Naive B cell (primary cell): ENCODE data around the gene KSR1. TPM values are rescaled to one million over a fixed set of nuclear protein-coding genes. Genes with fewer than 3 reads are reported as not detected.
"Not testable (repeated sequence)": the region's sequence is repeated elsewhere in the genome, so short reads cannot be mapped to it uniquely, and the experiment has no call there.

Source experiments
- ATAC-seq, 2 donors: fragments of 150-1000 bp; cut with Tn5 transposase; 2 replicates each; pipeline ENCODE4 v1.10.0; 2021; ENCODE audit warnings: low read depth in 2 of 2, mild to moderate bottlenecking in 2 of 2, moderate library complexity in 2 of 2
- DNase-seq: peaks from one replicate; pipeline ENCODE4 v3.0.0; 2022
- H3K27ac Mint-ChIP-seq, 6 donors: one replicate each; pipeline ENCODE4 v1.8.0; 2020 to 2022; ENCODE audit warnings: mild to moderate bottlenecking in 6 of 6, mixed read lengths in 6 of 6, moderate library complexity in 5 of 6, inconsistent platforms in 2 of 6
- H3K27me3 Mint-ChIP-seq, 3 donors: one replicate each; pipeline ENCODE4 v1.8.0; 2021 to 2022; ENCODE audit warnings: mixed read lengths in 3 of 3, mild to moderate bottlenecking in 1 of 3
- H3K36me3 Mint-ChIP-seq, 2 donors: one replicate each; pipeline ENCODE4 v1.8.0; 2020 to 2022; ENCODE audit warnings: mixed read lengths in 2 of 2, inconsistent platforms in 1 of 2, mild to moderate bottlenecking in 1 of 2
- H3K4me1 Mint-ChIP-seq, 3 donors: one replicate each; pipeline ENCODE4 v1.8.0; 2020 to 2022; ENCODE audit warnings: mixed read lengths in 3 of 3, inconsistent platforms in 1 of 3, mild to moderate bottlenecking in 1 of 3, moderate library complexity in 1 of 3
- H3K4me3 Mint-ChIP-seq, 8 donors: one replicate each; pipeline ENCODE4 v1.8.0; 2020 to 2022; ENCODE audit warnings: mild to moderate bottlenecking in 8 of 8, mixed read lengths in 8 of 8, moderate library complexity in 8 of 8, inconsistent platforms in 2 of 8
- H3K9me3 Mint-ChIP-seq, 7 donors: one replicate each; pipeline ENCODE4 v1.8.0; 2020 to 2022; ENCODE audit warnings: mixed read lengths in 7 of 7, mild to moderate bottlenecking in 5 of 7, inconsistent platforms in 2 of 7, moderate library complexity in 1 of 7
- polyA plus RNA-seq, 6 donors: library from polyadenylated mRNA; unstranded; fragments of 300-500 nt; fragmentation: Illumina TruSeq; gene quantifications; one replicate each; pipeline ENCODE4 v1.2.3, GENCODE V29; 2021; ENCODE audit warnings: low read depth in 6 of 6

KSR1 gene
- polyA plus RNA-seq, 6 donors from 2014 or later = 0.38 to 4.4 (median 2.3) TPM

- no peak for DNase-seq
- Mint-ChIP-seq H3K27ac (peak overlapping the region in 1 of 6 donors; percentile 47), H3K36me3 (no peaks in the 10 kb centered on the region), H3K4me1 (peaks cover 0 to 6% (median 2%) of the 10 kb centered on the region in 3 donors), H3K27me3 (no peaks in the 10 kb centered on the region), H3K4me3 (no peak overlapping the region), H3K9me3 (no peaks in the 10 kb centered on the region)
- ATAC-seq = no peak
Measured at GRCh38 chr17:27420211-27420950, 35.9 kb upstream of the KSR1 start.

GRCh38 chr17:27421111-27421510 is 35.1 kb upstream of the KSR1 start:
- Mint-ChIP-seq H3K36me3 (no peaks in the 10 kb centered on the region), H3K4me3 (peak overlapping the region in 1 of 8 donors; percentile 76), H3K27me3 (no peaks in the 10 kb centered on the region), H3K27ac (no peak overlapping the region), H3K4me1 (peaks cover 0 to 1% (median under 1%) of the 10 kb centered on the region in 3 donors), H3K9me3 (no peaks in the 10 kb centered on the region)
- no peak for ATAC-seq
- no peak for DNase-seq

- H3K4me1 Mint-ChIP-seq, H3K27me3 Mint-ChIP-seq, H3K27ac Mint-ChIP-seq, H3K9me3 Mint-ChIP-seq, ATAC-seq, DNase-seq, H3K36me3 Mint-ChIP-seq: not testable (repeated sequence)
- H3K4me3 Mint-ChIP-seq = peak overlapping the region in 1 of 8 donors; percentile 76
Measured at GRCh38 chr17:27421626-27422025, 34.6 kb upstream of the KSR1 start.

GRCh38 chr17:27422601-27423000 is 33.6 kb upstream of the KSR1 start:
- no peak overlapping the region for H3K27ac Mint-ChIP-seq
- peaks cover 0 to 2% (median 0%) of the 10 kb centered on the region in 7 donors for H3K9me3 Mint-ChIP-seq

GRCh38 chr17:27423651-27424050 is 32.6 kb upstream of the KSR1 start:
- DNase-seq = no peak
- no peaks in the 10 kb centered on the region for H3K36me3 Mint-ChIP-seq
- ATAC-seq = no peak
- H3K4me3 Mint-ChIP-seq = no peak overlapping the region
- peak overlapping the region in 1 of 6 donors; percentile 6 for H3K27ac Mint-ChIP-seq
- H3K9me3 Mint-ChIP-seq = peaks cover 0 to 4% (median 1%) of the 10 kb centered on the region in 7 donors
- H3K27me3 Mint-ChIP-seq = no peaks in the 10 kb centered on the region
- H3K4me1 Mint-ChIP-seq = no peaks in the 10 kb centered on the region

More at GRCh38 chr17:27422601-27423000, 33.6 kb upstream of the KSR1 start:
- Mint-ChIP-seq H3K4me1 (no peaks in the 10 kb centered on the region), H3K4me3 (no peak overlapping the region), H3K27me3 (no peaks in the 10 kb centered on the region), H3K36me3 (no peaks in the 10 kb centered on the region)
- no peak for DNase-seq
- ATAC-seq = no peak

- Mint-ChIP-seq H3K27me3 (no peaks in the 10 kb centered on the region), H3K4me1 (no peaks in the 10 kb centered on the region), H3K27ac (peak overlapping the region in 1 of 6 donors; percentile 65), H3K9me3 (peaks cover 0 to 6% (median 1%) of the 10 kb centered on the region in 7 donors), H3K4me3 (no peak overlapping the region), H3K36me3 (no peaks in the 10 kb centered on the region)
- DNase-seq (no peak), ATAC-seq (no peak)
Measured at GRCh38 chr17:27424516-27424915, 31.7 kb upstream of the KSR1 start.

- no peak for DNase-seq
- H3K4me1 Mint-ChIP-seq = no peaks in the 10 kb centered on the region
- H3K36me3 Mint-ChIP-seq = no peaks in the 10 kb centered on the region
- H3K27ac Mint-ChIP-seq = peak overlapping the region in 1 of 6 donors; percentile 65
- no peak for ATAC-seq
- peaks cover 0 to 6% (median 1%) of the 10 kb centered on the region in 7 donors for H3K9me3 Mint-ChIP-seq
- no peak overlapping the region for H3K4me3 Mint-ChIP-seq
- H3K27me3 Mint-ChIP-seq = no peaks in the 10 kb centered on the region
Measured at GRCh38 chr17:27424941-27425340, 31.3 kb upstream of the KSR1 start.

- H3K4me3 Mint-ChIP-seq, ATAC-seq, H3K4me1 Mint-ChIP-seq, H3K27me3 Mint-ChIP-seq, DNase-seq, H3K9me3 Mint-ChIP-seq, H3K36me3 Mint-ChIP-seq: not testable (repeated sequence)
- H3K27ac Mint-ChIP-seq = peak overlapping the region in 1 of 6 donors; percentile 14
Measured at GRCh38 chr17:27425571-27425970, 30.7 kb upstream of the KSR1 start.

GRCh38 chr17:27425991-27426390 is 30.3 kb upstream of the KSR1 start:
- Mint-ChIP-seq H3K9me3 (peaks cover 0 to 6% (median 1%) of the 10 kb centered on the region in 7 donors), H3K4me1 (no peaks in the 10 kb centered on the region), H3K27me3 (no peaks in the 10 kb centered on the region), H3K27ac (no peak overlapping the region), H3K36me3 (no peaks in the 10 kb centered on the region), H3K4me3 (no peak overlapping the region)
- DNase-seq = no peak
- ATAC-seq = no peak

GRCh38 chr17:27426471-27426870 is 29.8 kb upstream of the KSR1 start:
- H3K36me3 Mint-ChIP-seq, H3K27ac Mint-ChIP-seq, DNase-seq, H3K4me3 Mint-ChIP-seq, H3K9me3 Mint-ChIP-seq, H3K4me1 Mint-ChIP-seq, ATAC-seq, H3K27me3 Mint-ChIP-seq: not testable (repeated sequence)

GRCh38 chr17:27427166-27427862 is 28.9 kb upstream of the KSR1 start:
- H3K27ac Mint-ChIP-seq, H3K4me3 Mint-ChIP-seq, ATAC-seq: not testable (repeated sequence)

GRCh38 chr17:27428781-27429505 is 27.3 kb upstream of the KSR1 start:
- H3K27ac Mint-ChIP-seq = no peak overlapping the region
- no peaks in the 10 kb centered on the region for H3K4me1 Mint-ChIP-seq
- H3K4me3 Mint-ChIP-seq = no peak overlapping the region
- ATAC-seq (no peak), DNase-seq (no peak)
- H3K36me3 Mint-ChIP-seq = no peaks in the 10 kb centered on the region
- no peaks in the 10 kb centered on the region for H3K27me3 Mint-ChIP-seq
- H3K9me3 Mint-ChIP-seq = peaks cover 0 to 6% (median 1%) of the 10 kb centered on the region in 7 donors

More at GRCh38 chr17:27427166-27427862, 28.9 kb upstream of the KSR1 start:
- H3K27me3 Mint-ChIP-seq, H3K4me1 Mint-ChIP-seq, DNase-seq, H3K36me3 Mint-ChIP-seq, H3K9me3 Mint-ChIP-seq: not testable (repeated sequence)

- Mint-ChIP-seq H3K36me3 (no peaks in the 10 kb centered on the region), H3K4me3 (no peak overlapping the region), H3K27me3 (peaks cover 0 to 3% (median 0%) of the 10 kb centered on the region in 3 donors), H3K9me3 (peaks cover 0 to 6% (median 1%) of the 10 kb centered on the region in 7 donors), H3K4me1 (no peaks in the 10 kb centered on the region), H3K27ac (no peak overlapping the region)
- no peak for DNase-seq
- ATAC-seq = no peak
Measured at GRCh38 chr17:27429666-27430382, 26.4 kb upstream of the KSR1 start.
